Stimulated activated CD8-positive, alpha-beta memory T cell treated with anti-CD3 and anti-CD28 coated beads, Interleukin-12 subunit alpha, Interleukin-12 subunit beta, amount 100 ng/mL, for 4 hours (primary cell): ENCODE measurements around the gene E2F2.

Source experiments
- DNase-seq: peaks from one replicate; pipeline ENCODE4 v3.0.0-alpha.2; 2020; ENCODE audit warnings: low read depth

The E2F2 gene

DNA sequence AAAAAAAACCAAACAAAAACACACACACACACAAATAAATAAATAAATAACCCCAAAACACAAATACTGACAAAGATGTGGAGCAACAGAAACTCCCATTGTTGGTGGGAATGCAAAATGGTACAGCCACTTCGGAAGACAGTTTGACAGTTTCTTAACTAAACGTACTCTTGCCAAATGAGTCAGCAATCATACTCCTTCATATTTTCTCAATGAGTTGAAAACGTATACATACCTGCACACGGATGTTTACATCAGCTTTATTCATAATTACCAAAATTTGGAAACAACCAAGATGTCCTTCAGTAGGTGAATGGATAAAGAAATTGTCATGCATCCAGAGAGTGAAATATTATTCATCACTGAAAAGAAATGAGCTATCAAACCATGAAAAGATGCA, 70.5 kb downstream of the E2F2 start:
- DNase-seq: no peak

DNA sequence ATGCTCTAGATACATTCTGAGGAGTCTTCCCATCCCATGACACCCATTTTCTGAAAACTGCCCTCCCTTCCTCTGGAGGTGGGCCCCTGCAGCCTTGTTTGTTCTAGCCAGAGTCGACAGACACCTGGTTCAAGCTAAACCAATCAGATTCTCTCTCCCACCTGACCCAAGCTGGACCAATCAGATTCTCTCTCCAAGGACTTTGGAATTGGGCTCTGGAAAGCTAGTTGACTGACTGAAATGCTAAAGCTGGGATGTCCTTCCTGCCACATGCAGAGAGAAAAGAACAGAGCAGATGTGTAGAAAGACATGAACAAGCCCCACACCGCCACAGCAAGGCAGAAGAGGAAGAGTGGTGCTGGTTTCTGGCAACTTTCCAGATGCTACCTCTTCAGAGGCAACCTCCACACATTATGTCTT, 71.7 kb downstream of the E2F2 start:
- no peak for DNase-seq
